Ishikawa (cell line): ENCODE results near the gene COA7.

ENCODE experiments used
- CEBPB ChIP-seq: IDR thresholded peaks from 2 replicates; pipeline ENCODE4 v1.6.1; 2012
- EP300 ChIP-seq: IDR thresholded peaks from 2 replicates; pipeline ENCODE4 v1.6.1; 2012; ENCODE audit warnings: borderline replicate concordance
- RAD21 ChIP-seq: IDR thresholded peaks from 2 replicates; pipeline ENCODE4 v1.6.1; 2012; ENCODE audit warnings: low read depth
- TAF1 ChIP-seq: IDR thresholded peaks from 2 replicates; pipeline ENCODE4 v1.6.1; 2012; ENCODE audit warnings: low read depth, mild to moderate bottlenecking
- TEAD4 ChIP-seq: IDR thresholded peaks from 2 replicates; pipeline ENCODE4 v1.6.1; 2012
- YY1 ChIP-seq: IDR thresholded peaks from 2 replicates; pipeline ENCODE4 v1.6.1; 2012; ENCODE audit warnings: low read depth

- no peak for TF ChIP-seq EP300
- no peak for TF ChIP-seq TEAD4
- TF ChIP-seq TAF1 = no peak
- no peak for TF ChIP-seq YY1
- TF ChIP-seq RAD21 = no peak
- TF ChIP-seq CEBPB = no peak
Observed at GRCh38 chr1:52665006-52665941, 32.9 kb downstream of the COA7 start.
